ENCODE results near the gene SNCB.

Gene SNCB

DNA sequence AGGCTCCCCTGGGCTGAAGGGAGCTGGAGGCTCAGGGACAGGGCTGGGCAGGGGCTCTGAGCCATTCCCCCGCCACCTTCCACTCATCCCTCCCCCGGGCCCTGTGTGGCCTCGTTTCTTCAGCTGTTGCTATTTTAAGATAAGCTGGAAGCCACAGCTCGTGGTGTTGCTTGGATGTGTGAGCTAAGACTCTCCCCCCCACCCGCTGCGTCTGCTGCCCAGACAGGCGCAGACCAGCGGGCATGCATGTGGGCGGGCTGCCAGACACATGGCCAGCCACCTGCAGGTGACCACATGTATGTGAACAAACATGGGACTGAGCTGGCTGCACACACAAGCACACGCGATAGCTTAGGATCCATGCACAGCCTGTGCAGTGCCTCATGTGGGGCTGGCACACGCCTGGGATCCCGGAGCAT, 8.7 kb downstream of the SNCB start:
- DNase-seq (ENCODE audit: low spot score): no peak
- TF ChIP-seq CTCF (IDR thresholded peaks at IDR 0.05; ENCODE audit: extremely low read depth, missing control alignments): no peak

GRCh38 chr5:176620333-176620981, 9.9 kb downstream of the SNCB start:
- no peak for DNase-seq (ENCODE audit: low spot score)

DNA sequence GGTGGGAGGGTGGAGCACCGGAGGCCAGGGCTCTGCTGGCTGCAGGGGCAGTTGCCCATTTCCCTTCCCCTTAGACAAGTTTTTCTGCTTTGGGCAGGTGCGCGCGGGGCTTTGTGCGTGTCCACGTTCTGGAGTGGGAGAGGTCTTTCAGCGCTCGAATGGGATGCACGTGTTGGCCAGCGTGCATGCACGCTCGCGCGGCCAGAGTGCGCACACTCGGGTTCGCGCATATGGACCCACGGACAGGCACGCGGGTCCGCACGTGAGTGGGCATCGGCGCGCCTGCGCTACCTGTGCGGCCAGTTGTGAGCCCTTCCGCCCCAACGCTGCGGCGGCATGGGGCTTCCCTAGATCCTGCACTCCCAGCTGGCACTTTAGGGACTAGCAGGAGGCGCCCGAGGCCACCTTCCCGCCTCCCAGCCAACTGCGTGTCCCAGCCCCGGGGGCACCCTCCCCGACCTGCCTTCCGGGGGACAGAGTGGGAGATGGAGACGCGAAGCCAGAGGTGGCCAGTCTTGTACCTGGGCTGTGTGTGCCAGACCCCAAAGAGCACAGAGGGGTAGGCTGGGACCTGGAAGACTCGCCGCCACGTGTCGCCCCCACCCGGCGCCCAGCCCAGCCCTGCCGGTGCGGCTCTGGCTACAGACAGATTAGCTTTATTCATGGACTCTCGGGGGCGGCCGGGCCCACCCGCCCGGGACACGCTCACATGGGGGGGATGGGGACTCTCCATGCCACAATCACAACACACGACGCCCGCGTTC, 10.6 kb downstream of the SNCB start:
- no peak for TF ChIP-seq CTCF (IDR thresholded peaks at IDR 0.05; ENCODE audit: extremely low read depth, missing control alignments)
- no peak for DNase-seq (ENCODE audit: low spot score)

More at GRCh38 chr5:176620333-176620981, 9.9 kb downstream of the SNCB start:
- TF ChIP-seq CTCF (IDR thresholded peaks at IDR 0.05; ENCODE audit: extremely low read depth, missing control alignments): no peak

DNA sequence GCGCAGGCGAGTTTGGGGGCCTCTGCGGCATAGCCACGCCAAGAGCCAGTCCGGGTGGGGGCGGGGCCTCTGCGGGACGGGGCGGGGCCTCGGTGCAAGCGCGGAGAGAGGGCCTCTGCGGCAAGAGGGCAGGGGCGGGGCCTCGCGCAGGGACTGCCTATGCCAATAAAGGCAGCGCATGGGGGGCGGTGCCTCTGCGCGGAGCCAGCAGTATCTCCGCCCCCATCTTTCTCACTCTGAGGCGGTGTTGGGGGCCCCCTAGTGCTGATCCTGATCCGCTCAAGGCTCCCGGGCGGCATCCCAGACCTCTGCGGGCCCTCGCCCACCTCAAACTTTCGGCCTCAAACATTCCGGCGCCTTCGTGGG, 11.1 kb downstream of the SNCB start:
- DNase-seq (ENCODE audit: low spot score): peak; percentile 90
- peak; percentile 18 for TF ChIP-seq CTCF (IDR thresholded peaks at IDR 0.05; ENCODE audit: extremely low read depth, missing control alignments)

DNA sequence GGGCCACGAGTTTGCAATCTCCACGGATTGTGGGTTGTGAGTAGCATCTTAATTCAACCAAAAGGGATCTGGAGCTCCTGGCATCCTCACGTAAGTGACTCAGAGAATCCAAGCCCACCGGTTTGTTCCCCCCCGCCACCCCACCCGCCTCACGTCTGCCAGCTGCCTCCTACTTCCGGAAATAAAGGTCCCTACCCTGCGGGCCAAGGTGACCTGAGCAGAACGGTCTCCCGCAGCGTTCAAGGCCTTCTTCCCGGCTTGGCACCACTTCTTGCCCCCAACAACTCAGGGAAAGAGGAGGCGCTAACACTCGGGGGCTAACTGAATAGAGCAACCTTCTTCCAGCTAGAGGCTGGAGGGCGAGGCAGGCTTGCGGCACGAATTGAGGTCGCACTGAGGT, 11.6 kb downstream of the SNCB start:
- no peak for TF ChIP-seq CTCF (IDR thresholded peaks at IDR 0.05; ENCODE audit: extremely low read depth, missing control alignments)
- no peak for DNase-seq (ENCODE audit: low spot score)

DNA sequence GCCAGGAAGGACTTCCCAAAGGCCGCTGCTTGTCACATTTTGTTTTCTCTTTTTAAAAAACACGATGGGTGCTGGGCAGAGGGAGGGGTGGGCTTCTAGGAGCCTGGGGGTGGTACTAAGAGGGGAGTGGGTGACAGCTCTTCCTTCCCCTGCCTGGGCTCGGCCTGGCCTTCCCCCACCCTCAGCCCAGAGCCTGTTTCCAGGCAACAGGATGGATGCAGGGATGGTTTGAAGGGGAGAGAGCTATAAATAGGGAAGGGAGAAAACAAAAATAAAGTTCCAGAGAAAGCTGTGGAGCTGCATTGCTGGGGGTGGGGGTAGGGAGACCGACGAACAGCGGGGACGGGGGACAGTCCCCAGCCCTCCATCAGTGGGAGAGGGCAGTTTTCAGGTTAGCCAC, 13.8 kb downstream of the SNCB start:
- no peak for TF ChIP-seq CTCF (IDR thresholded peaks at IDR 0.05; ENCODE audit: extremely low read depth, missing control alignments)

GRCh38 chr5:176614805-176615478, 15.4 kb downstream of the SNCB start:
- no peak for DNase-seq (ENCODE audit: low spot score)
- TF ChIP-seq CTCF (IDR thresholded peaks at IDR 0.05; ENCODE audit: extremely low read depth, missing control alignments): no peak

More for the DNA sequence above, 13.8 kb downstream of the SNCB start:
- DNase-seq (ENCODE audit: low spot score): no peak
